ENCODE results near the gene EME2.

EME2 gene

GRCh38 chr16:1777375-1778199 is 5.0 kb downstream of the EME2 start:
- DNase-seq (ENCODE audit: low read depth in 1 of 2, low spot score in 1 of 2): no peak

DNA sequence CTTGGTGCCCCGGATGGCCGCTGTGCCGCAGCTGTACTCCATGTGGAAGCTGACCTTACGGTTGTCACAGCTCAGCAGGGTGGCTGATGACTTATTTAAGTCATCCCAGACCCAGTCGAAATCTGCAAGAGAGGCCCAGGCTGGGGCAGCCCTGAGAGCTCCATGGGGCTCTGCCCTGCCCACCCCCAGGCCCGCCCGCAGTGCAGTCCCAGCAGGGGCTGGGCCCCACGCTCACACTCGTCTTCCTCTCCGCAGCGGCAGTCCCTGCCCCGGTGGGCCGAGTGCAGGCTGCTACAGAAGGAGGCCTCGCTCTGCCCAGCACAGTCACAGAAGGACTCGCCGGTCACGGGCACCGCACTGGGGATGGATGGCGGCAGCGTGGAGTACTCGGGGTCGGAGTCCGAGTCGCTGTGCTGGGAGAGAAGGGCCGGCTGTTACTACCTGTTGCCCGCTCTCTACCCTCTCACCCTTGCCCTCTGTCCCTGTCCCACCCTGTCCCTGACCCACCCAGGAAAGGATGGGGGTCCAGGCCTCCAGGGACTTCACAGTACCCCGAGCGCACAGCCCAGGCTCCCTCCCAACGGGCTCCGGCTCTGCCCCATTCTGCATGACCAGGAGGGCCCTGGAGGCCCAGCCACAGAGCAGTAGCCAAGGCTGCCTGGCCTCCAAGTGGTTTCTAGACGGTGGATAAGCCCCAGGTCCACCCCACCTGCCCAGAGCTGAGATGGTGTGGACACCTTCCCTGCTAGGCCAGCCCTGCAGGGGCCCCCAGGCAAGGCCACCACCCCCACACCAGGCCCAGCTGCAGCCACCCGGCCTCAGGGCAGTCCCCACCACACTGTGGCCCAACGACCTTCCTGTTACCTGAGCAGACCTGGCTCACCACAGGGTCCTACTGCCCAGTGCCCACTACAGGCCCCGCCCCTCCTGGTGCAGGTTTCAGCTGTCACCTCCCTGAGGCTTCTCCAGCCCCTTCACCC is 5.9 kb downstream of the EME2 start:
- DNase-seq (ENCODE audit: low read depth in 1 of 2, low spot score in 1 of 2): no peak

GRCh38 chr16:1779234-1779701 is 6.7 kb downstream of the EME2 start:
- no peak for DNase-seq (ENCODE audit: low read depth in 1 of 2, low spot score in 1 of 2)

GRCh38 chr16:1779741-1780676 is 7.4 kb downstream of the EME2 start:
- DNase-seq (ENCODE audit: low read depth in 1 of 2, low spot score in 1 of 2): no peak

DNA sequence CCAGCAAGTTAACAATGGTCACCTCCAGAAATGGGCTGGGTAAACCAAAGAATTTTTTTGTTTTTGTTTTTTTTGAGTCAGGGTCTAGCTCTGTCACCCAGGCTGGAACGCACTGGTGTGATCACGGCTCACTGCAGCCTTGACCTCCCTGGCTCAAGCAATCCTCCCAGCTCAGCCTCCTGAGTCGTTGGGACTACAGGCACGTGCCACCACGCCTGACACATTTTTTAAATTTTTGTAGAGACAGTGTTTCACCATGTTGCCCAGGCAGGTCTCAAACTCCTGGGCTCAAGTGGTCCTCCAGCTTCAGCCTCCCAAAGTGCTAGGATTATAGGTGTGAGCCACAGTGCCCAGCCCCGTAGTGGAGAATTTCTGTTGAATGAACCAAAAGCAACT is 8.1 kb downstream of the EME2 start:
- no peak for DNase-seq (ENCODE audit: low read depth in 1 of 2, low spot score in 1 of 2)

DNA sequence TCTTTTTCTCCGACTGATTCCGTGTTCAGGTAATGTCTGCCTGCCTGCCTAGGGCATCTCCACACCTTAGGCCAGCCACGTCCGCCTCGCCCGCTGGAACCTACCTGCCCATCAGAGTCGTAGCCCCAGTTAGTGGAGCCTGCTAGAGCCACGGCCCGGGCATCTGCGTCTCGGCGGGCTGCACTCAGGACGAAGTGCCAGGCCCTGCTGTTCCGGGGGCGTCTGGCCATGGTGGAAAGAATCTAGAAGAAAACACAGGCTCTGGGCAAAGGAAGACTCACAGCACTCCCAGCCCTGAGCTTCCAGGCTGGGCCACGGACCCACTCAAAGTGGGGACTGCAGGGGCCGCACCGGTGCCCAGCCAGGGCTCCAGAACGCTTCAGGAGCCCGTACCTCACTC is 8.6 kb downstream of the EME2 start:
- DNase-seq (ENCODE audit: low read depth in 1 of 2, low spot score in 1 of 2): no peak

- DNase-seq (ENCODE audit: low read depth in 1 of 2, low spot score in 1 of 2): no peak
Measured at GRCh38 chr16:1781758-1782407, 9.3 kb downstream of the EME2 start.

DNA sequence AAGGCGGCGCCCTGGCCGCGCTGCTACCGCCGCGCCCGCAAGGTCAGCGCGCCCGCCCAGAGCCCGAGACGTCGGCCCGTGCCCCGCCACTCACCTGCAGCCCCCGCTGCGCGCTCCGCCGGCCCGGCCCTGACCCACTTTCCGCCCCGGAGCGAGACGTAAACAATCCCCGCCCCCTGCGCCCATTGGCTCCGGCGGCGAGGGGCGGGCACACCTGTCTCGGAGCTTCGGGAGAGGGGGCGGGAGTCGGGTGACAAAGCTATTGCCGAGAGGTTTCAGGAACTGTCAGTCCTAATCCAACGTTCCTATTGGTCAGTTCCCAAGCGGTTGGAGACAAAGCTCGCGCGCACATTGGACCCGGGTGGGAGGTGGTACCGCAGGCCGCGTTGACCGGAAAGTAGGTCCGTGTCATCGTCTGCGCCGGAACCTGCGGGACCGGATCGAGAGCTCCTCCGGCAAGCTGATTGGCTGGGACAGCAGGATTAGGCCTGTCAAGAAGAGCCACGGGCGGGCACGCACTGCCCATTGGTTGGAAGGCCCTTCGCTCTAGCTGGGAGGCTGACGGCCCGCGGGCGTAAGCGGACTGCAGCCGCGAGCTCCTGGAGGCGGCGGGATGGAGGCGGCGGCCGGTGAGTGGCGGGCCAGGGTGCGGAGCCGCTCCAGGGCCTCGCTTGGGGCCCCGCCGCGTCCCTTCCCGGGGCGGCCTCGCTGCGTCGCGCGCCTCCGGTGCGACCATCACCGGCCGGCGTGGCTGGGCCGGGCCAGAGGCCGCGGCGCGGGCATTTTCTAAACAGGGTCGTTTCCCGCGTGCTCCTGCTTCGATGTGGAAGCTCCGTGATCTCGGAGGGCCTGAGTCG is 10.0 kb downstream of the EME2 start, which contains the start of the genes NUBP2 and SPSB3:
Gene NUBP2 (plus strand): TSS at position 553 of the 857 bp plus-strand sequence. CDS start 61 bp downstream, at position 614.
Gene SPSB3 (minus strand): TSS at position 164 of the 857 bp plus-strand sequence. CDS start 1,088 bp downstream, outside the sequence.
- DNase-seq (ENCODE audit: low read depth in 1 of 2, low spot score in 1 of 2): peak; percentile 90 to 96

- DNase-seq (ENCODE audit: low read depth in 1 of 2, low spot score in 1 of 2): no peak
Measured at GRCh38 chr16:1784977-1785845, 12.6 kb downstream of the EME2 start.

DNA sequence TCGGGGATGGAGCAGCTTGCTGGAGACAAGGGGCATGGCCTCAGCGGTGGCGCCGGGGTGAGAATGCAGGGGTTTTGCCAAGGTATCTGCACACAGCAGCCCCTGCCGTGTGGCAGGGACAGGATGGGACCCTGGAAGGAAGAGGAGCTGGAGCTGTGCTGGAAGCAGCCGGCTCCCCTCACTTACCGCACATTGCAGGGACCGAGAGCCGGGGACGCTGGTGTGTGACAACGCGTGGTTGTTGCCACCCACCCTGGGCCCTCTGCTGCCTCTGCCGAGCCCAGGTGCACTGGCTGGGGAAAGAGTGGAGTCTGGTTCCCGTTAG is 13.2 kb downstream of the EME2 start:
- DNase-seq (ENCODE audit: low read depth in 1 of 2, low spot score in 1 of 2): no peak

DNA sequence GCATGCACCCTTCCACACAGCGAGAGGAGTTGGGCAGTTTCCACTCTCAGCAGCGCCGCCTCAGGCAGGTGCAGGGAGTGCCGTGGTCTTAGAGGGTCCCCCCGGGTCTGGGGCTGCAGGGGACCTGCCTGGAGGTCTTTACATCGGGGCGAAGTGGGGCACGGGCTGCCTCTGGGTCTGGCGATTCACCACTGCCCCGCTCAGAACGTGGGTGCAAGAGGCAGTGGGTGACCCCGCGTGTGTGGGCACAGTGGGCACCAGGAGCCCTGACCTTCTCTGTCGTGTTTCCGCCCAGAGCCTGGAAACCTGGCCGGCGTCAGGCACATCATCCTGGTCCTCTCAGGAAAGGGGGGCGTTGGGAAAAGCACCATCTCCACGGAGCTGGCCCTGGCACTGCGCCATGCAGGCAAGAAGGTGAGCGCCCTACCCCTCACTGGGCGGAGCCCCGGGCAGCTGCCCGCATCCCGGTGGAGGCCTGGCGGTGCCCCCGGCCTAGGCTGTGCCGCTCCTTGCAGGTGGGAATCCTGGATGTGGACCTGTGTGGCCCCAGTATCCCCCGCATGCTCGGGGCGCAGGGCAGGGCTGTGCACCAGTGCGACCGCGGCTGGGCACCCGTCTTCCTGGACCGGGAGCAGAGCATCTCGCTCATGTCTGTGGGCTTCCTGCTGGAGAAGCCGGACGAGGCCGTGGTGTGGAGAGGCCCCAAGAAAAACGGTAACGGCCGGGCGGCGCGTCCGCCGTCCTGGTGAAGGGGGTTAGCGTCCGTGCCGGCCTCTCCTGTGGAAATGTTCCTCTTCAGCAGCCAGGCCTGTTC is 13.8 kb downstream of the EME2 start:
- no peak for DNase-seq (ENCODE audit: low read depth in 1 of 2, low spot score in 1 of 2)

DNA sequence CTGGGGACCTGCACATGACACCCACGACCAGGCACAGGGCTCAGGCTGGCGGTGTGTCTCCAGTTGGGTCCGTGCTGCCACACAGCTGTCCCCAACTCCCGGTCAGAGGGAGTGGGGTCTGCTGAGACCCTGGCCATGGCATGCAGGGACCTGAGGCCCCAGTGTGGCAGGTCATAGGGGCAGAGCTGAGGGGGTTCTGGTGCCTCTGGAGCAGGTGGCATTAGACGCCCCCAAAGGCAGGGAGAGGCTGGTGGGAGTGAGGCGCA is 14.4 kb downstream of the EME2 start:
- no peak for DNase-seq (ENCODE audit: low read depth in 1 of 2, low spot score in 1 of 2)

- no peak for DNase-seq (ENCODE audit: low read depth in 1 of 2, low spot score in 1 of 2)
Measured at GRCh38 chr16:1787322-1788094, 14.9 kb downstream of the EME2 start.

DNA sequence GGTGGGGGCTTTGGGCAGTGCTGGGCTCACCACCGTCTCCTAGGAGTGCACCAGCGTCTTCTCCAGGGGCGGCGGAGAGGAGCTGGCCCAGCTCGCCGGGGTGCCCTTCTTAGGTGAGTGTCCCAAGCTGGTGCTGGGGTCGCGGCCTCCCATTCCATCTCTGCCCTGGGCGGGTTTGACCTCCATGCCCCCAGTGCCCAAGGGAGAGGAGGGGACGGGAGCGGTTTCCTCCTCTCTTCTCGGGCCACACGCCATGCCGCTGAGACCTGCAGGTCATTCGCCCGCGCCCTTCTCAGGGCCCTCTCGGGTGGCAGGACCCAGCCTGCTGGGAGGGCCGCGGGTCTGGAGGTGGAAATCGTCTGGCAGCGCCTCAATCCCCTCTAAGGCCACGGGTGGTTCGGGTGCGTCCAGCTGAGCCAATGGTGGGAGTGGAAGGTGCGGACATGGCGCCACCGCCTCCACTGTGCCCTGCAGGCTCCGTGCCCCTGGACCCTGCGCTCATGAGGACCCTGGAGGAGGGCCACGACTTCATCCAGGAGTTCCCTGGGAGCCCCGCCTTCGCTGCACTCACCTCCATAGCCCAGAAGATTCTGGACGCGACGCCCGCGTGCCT is 15.6 kb downstream of the EME2 start:
- no peak for DNase-seq (ENCODE audit: low read depth in 1 of 2, low spot score in 1 of 2)

DNA sequence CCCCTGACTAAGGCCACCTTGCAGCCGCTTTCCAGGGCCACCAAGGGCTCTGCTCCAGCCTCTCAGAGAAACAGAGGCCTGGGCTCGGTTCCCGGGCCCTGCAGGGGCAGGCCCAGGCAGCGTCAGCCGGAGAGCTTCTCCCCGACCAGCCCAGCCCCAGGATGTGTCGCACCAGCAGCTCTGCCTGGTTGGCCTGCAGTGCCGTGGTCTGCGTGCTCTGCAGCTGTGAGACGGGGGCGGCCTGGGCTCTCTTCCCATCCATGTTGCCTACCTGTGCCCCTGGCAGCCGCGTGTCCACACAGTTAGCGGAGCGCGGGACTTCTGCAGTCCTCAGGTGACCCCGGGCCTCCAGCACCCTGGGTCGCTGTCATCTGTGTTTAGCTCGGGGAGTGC is 16.1 kb downstream of the EME2 start:
- no peak for DNase-seq (ENCODE audit: low read depth in 1 of 2, low spot score in 1 of 2)

DNA sequence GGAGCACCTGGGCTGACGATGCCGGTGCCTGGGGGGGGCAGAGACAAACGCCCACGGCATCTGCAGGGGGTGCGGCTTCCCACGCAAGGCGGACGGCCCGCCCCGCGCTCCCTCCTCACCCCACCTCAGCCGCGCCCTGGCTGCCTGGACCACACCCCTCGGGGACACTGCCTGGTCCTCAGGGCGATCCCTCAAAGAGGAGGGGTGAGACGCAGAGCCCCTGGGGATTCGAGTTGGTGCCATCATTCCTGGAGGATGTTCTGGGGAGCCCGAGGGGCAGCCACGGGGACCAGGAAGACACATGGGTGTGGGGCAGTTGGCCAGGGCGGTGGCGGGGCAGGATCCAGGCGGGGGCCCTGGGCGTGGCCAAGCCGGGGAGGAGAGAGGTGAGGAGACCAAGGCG is 17.0 kb downstream of the EME2 start:
- no peak for DNase-seq (ENCODE audit: low read depth in 1 of 2, low spot score in 1 of 2)

DNA sequence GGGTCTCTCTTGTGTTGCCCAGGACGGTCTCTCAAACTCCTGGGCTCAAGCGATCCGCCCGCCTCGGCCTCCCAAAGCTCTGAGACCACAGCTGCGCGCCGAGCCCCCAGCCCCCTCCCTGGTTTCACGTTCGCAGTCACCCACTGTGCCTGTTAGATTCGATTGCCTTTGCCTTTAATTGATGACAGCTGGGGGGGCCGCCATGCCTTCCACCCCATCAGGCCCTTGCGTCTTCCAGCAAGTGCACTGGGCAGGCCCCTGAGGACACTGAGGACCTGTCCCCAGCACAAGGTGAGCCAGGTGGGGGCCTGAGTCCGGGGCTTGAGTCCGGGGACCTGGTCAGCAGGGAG is 17.6 kb downstream of the EME2 start:
- DNase-seq (ENCODE audit: low read depth in 1 of 2, low spot score in 1 of 2): no peak
